GM12865 (cell line): ENCODE data around the gene CT47B1.
A peak's percentile ranks its signal among the peaks of the same experiment; 100 is the strongest.
"Not testable (repeated sequence)": the region's sequence is repeated elsewhere in the genome, so short reads cannot be mapped to it uniquely, and the experiment has no call there.

Source experiments
- DNase-seq: peaks from one replicate; pipeline ENCODE4 v3.0.0; 2010; ENCODE audit warnings: low read depth
- H3K4me3 ChIP-seq: 2 replicates; pipeline ENCODE4 v1.5.1; 2011; ENCODE audit warnings: mild to moderate bottlenecking, low read depth, low read length, control low read depth
- CTCF ChIP-seq: IDR thresholded peaks from 2 replicates; pipeline ENCODE4 v1.5.1; 2011; ENCODE audit warnings: low read length, control low read depth, low read depth, inconsistent platforms; ENCODE audit not compliant: insufficient read depth; ENCODE audit errors: missing control alignments

The CT47B1 gene

GRCh38 chrX:120875766-120876165 is at the start of gene CT47B1:
TSS of gene CT47B1 (minus strand) at chrX:120875866. CDS start at chrX:120875670, 196 bp downstream.
- not testable (repeated sequence) for DNase-seq, H3K4me3 ChIP-seq

- H3K4me3 ChIP-seq: no peak overlapping the region
- DNase-seq: no peak
- TF ChIP-seq CTCF: no peak
Observed at GRCh38 chrX:120874678-120875557, 748 bp downstream of the CT47B1 start.

GRCh38 chrX:120857240-120857639 is 18.4 kb downstream of the CT47B1 start:
- peak; percentile 4 for DNase-seq
- no peak overlapping the region for H3K4me3 ChIP-seq
- TF ChIP-seq CTCF: no peak

GRCh38 chrX:120840827-120841226 is 34.8 kb downstream of the CT47B1 start:
- DNase-seq: no peak
- no peak for TF ChIP-seq CTCF
- no peak overlapping the region for H3K4me3 ChIP-seq

GRCh38 chrX:120839491-120839890 is 36.2 kb downstream of the CT47B1 start:
- no peak for DNase-seq
- no peak for TF ChIP-seq CTCF
- H3K4me3 ChIP-seq: no peak overlapping the region

GRCh38 chrX:120827213-120827612 is 48.5 kb downstream of the CT47B1 start:
- H3K4me3 ChIP-seq, DNase-seq: not testable (repeated sequence)

- DNase-seq: no peak
- no peak for TF ChIP-seq CTCF
- H3K4me3 ChIP-seq: no peak overlapping the region
Observed at GRCh38 chrX:120825146-120825545, 50.5 kb downstream of the CT47B1 start.

GRCh38 chrX:120824021-120824420 is 51.6 kb downstream of the CT47B1 start:
- H3K4me3 ChIP-seq: no peak overlapping the region
- no peak for TF ChIP-seq CTCF
- no peak for DNase-seq
